Thymus (tissue), 11 donors: ENCODE measurements around the gene MAOA. TPM values are rescaled to one million over a fixed set of nuclear protein-coding genes. Genes with fewer than 3 reads are reported as not detected.
"Not testable (repeated sequence)": the region's sequence is repeated elsewhere in the genome, so short reads cannot be mapped to it uniquely, and the experiment has no call there.

Source experiments
- DNase-seq, 9 donors: peaks; one replicate each; pipeline ENCODE4 v3.0.0-alpha.2; 2013; ENCODE audit warnings: low spot score in 9 of 9, low read depth in 6 of 9, missing footprints in 1 of 9
- H3K27ac ChIP-seq, 2 donors: one replicate each; pipeline ENCODE4 v1.5.1; 2013; ENCODE audit warnings: control low read depth in 1 of 2, low read depth in 1 of 2, low read length in 1 of 2, mild to moderate bottlenecking in 1 of 2, moderate library complexity in 1 of 2
- H3K27me3 ChIP-seq, 2 donors: one replicate each; pipeline ENCODE4 v1.5.1; 2013; ENCODE audit warnings: low read length in 1 of 2; ENCODE audit not compliant: control insufficient read depth in 2 of 2, insufficient read depth in 1 of 2
- H3K36me3 ChIP-seq, 2 donors: one replicate each; pipeline ENCODE4 v1.5.1; 2013; ENCODE audit warnings: low read length in 1 of 2, mild to moderate bottlenecking in 1 of 2, moderate library complexity in 1 of 2; ENCODE audit not compliant: control insufficient read depth in 2 of 2, insufficient read depth in 2 of 2
- H3K4me1 ChIP-seq, 2 donors: one replicate each; pipeline ENCODE4 v1.5.1; 2013; ENCODE audit warnings: low read length in 2 of 2; ENCODE audit not compliant: control insufficient read depth in 2 of 2, insufficient read depth in 2 of 2
- H3K4me3 ChIP-seq, 2 donors: one replicate each; pipeline ENCODE4 v1.5.1; 2013; ENCODE audit warnings: low read length in 2 of 2, control low read depth in 1 of 2, mild to moderate bottlenecking in 1 of 2
- H3K9me3 ChIP-seq, 2 donors: one replicate each; pipeline ENCODE4 v1.5.1; 2013; ENCODE audit warnings: low read length in 1 of 2, mild to moderate bottlenecking in 1 of 2; ENCODE audit not compliant: control insufficient read depth in 2 of 2, insufficient read depth in 1 of 2
- WGBS: extraction: QIAGEN DNeasy Blood & Tissue Kit; methylation state at CpG from one replicate; pipeline ENCODE4 v1.1.7; 2013; 5-methylcytosine and 5-hydroxymethylcytosine counted together
- polyA plus RNA-seq: library from polyadenylated mRNA; stranded (reverse); fragments of 200-250 nt; gene quantifications from one replicate; pipeline ENCODE4 v1.2.3, GENCODE V29; 2013
- total RNA-seq: library from RNA; stranded (reverse); fragments of 120-200 nt; gene quantifications from one replicate; pipeline ENCODE4 v1.2.4, GENCODE V29; 2013
- donor health status: healthy.

The MAOA gene
- total and polyA plus RNA-seq, 2 donors = 0.99 to 51.3 TPM

GRCh38 chrX:43718081-43718480, 62.0 kb downstream of the MAOA start:
- H3K4me3 ChIP-seq = no peak overlapping the region
- no peak for DNase-seq
- H3K27ac ChIP-seq = no peak overlapping the region
- WGBS = 97% methylated on average over 1 of the region's 1 CpG
- H3K9me3 ChIP-seq = peaks cover 0 to 3% of the 10 kb centered on the region in 2 donors
- H3K27me3 ChIP-seq = no peaks in the 10 kb centered on the region
- H3K36me3 ChIP-seq = no peaks in the 10 kb centered on the region
- no peaks in the 10 kb centered on the region for H3K4me1 ChIP-seq

- no peak for DNase-seq
- WGBS = 97% methylated on average over 6 of the region's 6 CpGs
- no peaks in the 10 kb centered on the region for H3K36me3 ChIP-seq
- no peak overlapping the region for H3K4me3 ChIP-seq
- H3K4me1 ChIP-seq = no peaks in the 10 kb centered on the region
- peaks cover 0 to 3% of the 10 kb centered on the region in 2 donors for H3K9me3 ChIP-seq
- H3K27ac ChIP-seq = no peak overlapping the region
- H3K27me3 ChIP-seq = no peaks in the 10 kb centered on the region
Observed at GRCh38 chrX:43718546-43718945, 62.4 kb downstream of the MAOA start.

DNA sequence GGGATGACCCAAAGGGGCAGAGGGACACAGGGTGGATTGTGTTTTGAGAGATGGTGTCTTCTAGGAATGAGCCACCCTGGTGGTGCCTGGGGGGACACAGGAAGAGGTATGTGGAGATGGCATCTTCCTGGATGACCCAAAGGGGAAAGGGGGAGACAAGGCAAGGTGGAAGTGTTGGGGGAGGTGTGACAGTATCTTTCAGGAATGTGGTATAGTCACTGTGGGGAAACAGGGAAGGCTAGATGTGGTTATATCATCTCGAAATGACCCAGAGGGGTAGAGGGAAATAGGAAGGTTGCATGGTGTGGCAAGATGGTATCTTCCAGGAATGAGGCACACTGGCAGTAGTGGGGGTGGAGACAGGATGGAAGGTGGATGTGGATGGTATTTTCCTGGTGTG, 62.9 kb downstream of the MAOA start:
- H3K27ac ChIP-seq = no peak overlapping the region
- WGBS = 95% methylated on average over 1 of the region's 1 CpG

DNA sequence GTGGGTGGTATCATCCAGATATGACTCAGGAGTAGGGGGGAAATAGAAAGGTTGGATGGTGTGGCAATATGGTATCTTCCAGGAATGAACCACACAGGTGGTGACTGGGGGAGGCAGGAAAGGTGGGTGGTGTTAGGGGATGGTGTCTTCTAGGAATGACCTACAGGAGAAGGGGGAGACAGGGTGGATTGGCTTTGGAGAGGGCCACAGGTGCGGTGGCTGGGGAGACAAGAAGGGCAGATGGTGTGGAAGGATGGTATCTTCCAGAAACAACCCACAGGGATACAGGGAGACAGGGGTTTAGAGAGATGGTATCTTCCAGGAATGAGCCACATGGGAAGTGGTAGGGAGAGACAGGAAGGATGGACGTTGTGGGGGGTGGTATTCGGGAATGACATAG, 64.0 kb downstream of the MAOA start:
- no peak for DNase-seq

More for the DNA sequence above, 62.9 kb downstream of the MAOA start:
- DNase-seq = no peak
- Histone ChIP-seq H3K9me3 (peaks cover 0 to 3% of the 10 kb centered on the region in 2 donors), H3K4me1 (no peaks in the 10 kb centered on the region), H3K36me3 (no peaks in the 10 kb centered on the region), H3K27me3 (no peaks in the 10 kb centered on the region), H3K4me3 (no peak overlapping the region)

DNA sequence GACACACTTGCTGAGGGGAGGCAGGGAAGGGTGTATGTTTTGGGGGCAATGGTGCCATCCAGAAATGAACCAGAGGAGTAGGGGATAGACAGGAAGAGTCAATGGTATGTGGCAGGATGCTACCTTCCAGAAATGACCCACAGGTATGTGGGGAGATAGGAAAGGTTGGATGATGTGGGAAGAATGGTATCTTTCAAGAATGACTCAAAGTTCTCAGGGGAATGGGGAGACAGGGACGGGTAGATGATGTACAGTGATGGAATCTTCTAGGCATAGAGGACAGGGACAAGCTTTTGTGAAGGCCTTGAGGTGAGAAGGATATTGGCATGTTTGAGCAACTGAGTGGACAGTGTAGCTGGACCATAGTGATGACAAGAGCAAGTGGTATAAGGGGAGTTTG, 64.9 kb downstream of the MAOA start:
- no peak overlapping the region for H3K27ac ChIP-seq
- H3K27me3 ChIP-seq = no peaks in the 10 kb centered on the region
- no peaks in the 10 kb centered on the region for H3K4me1 ChIP-seq
- no peak overlapping the region for H3K4me3 ChIP-seq
- no peak for DNase-seq
- peaks cover 0 to 3% of the 10 kb centered on the region in 2 donors for H3K9me3 ChIP-seq
- no peaks in the 10 kb centered on the region for H3K36me3 ChIP-seq
- WGBS = 100% methylated on average over 1 of the region's 1 CpG

More for the DNA sequence above, 64.0 kb downstream of the MAOA start:
- Histone ChIP-seq H3K4me3 (no peak overlapping the region), H3K36me3 (no peaks in the 10 kb centered on the region), H3K9me3 (peaks cover 0 to 3% of the 10 kb centered on the region in 2 donors), H3K4me1 (no peaks in the 10 kb centered on the region), H3K27me3 (no peaks in the 10 kb centered on the region), H3K27ac (no peak overlapping the region)
- 83% methylated on average over 3 of the region's 3 CpGs for WGBS

GRCh38 chrX:43725227-43725626, 69.1 kb downstream of the MAOA start:
- not testable (repeated sequence) for H3K4me3 ChIP-seq, H3K4me1 ChIP-seq, H3K36me3 ChIP-seq, H3K9me3 ChIP-seq, H3K27me3 ChIP-seq, H3K27ac ChIP-seq, DNase-seq
- WGBS = 96% methylated on average over 5 of the region's 5 CpGs

DNA sequence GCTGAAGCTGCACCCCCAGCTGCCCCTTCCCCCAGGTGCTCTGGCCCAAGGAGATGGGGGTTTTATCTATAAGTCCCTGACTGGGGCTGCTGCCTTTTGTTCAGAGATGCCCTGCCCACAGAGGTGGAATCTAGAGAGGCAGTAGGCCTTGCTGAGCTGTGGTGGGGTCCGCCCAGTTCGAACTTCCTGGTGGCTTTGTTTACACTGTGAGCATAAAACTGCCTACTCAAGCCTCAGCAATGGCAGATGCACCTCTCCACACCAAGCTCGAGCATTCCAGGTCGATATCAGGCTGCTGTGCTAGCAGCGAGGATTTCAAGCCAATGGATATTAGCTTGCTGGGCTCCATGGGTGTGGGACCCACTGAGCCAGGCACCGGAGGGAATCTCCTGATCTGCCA, 71.2 kb downstream of the MAOA start:
- not testable (repeated sequence) for H3K36me3 ChIP-seq, DNase-seq, H3K4me3 ChIP-seq, H3K9me3 ChIP-seq, H3K4me1 ChIP-seq, H3K27ac ChIP-seq, H3K27me3 ChIP-seq
- WGBS = 94% methylated on average over 6 of the region's 6 CpGs

DNA sequence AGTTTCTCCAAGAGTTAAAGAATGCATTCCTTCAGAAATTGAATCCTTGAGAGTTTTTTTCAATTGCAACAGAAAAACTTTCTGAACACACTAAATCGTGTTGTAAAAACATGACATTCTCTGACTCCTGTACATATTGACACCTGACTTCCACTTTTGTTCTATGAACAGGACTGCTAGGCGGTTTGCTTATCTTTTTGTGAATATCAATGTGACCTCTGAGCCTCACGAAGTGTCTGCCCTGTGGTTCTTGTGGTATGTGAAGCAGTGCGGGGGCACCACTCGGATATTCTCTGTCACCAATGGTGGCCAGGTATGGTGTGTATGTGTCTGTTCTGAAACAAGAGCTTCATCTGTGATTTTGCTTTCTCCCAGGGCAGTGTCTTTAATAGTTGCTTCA, 71.9 kb downstream of the MAOA start:
- H3K36me3 ChIP-seq = no peaks in the 10 kb centered on the region
- H3K4me1 ChIP-seq = no peaks in the 10 kb centered on the region
- no peak overlapping the region for H3K4me3 ChIP-seq
- H3K27me3 ChIP-seq = no peaks in the 10 kb centered on the region
- no peaks in the 10 kb centered on the region for H3K9me3 ChIP-seq
- no peak for DNase-seq
- 34% methylated on average over 5 of the region's 5 CpGs for WGBS
- no peak overlapping the region for H3K27ac ChIP-seq

DNA sequence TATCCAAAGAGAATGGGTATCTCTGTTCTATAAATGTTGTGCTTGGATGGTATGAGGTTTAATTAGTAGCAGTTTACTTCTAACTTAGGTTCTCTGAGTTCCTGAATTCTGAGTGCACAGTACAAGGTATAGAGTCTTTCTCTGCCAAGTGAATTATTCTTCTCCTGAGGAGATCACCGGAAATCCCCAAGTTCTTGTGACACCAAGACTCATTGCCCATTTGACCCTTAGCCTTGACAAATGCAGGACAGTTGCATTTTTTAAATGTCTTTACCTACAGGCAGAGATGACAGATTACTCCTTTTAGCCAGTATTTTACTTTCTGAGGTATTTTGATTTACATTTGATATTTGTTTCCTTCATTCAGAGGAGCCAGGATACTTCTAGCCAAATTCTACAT, 72.9 kb downstream of the MAOA start:
- H3K4me1 ChIP-seq = no peaks in the 10 kb centered on the region
- H3K27me3 ChIP-seq = no peaks in the 10 kb centered on the region
- WGBS = 96% methylated on average over 1 of the region's 1 CpG
- DNase-seq = no peak
- H3K4me3 ChIP-seq = no peak overlapping the region
- H3K27ac ChIP-seq = no peak overlapping the region
- no peaks in the 10 kb centered on the region for H3K36me3 ChIP-seq
- no peaks in the 10 kb centered on the region for H3K9me3 ChIP-seq

- H3K36me3 ChIP-seq = no peaks in the 10 kb centered on the region
- no peaks in the 10 kb centered on the region for H3K9me3 ChIP-seq
Observed at GRCh38 chrX:43731086-43731485, 75.0 kb downstream of the MAOA start.

More at GRCh38 chrX:43731086-43731485, 75.0 kb downstream of the MAOA start:
- DNase-seq = no peak
- H3K27me3 ChIP-seq = no peaks in the 10 kb centered on the region
- no peaks in the 10 kb centered on the region for H3K4me1 ChIP-seq
- WGBS = 95% methylated on average over 7 of the region's 7 CpGs
- no peak overlapping the region for H3K4me3 ChIP-seq
- H3K27ac ChIP-seq = no peak overlapping the region
